HG02763 (cell line): Measurements from ENCODE around the gene REXO1.
A peak's percentile ranks its signal among the peaks of the same experiment; 100 is the strongest.
"Not testable (repeated sequence)": the region's sequence is repeated elsewhere in the genome, so short reads cannot be mapped to it uniquely, and the experiment has no call there.

Experiments
- ATAC-seq: cut with Tn5 transposase; IDR thresholded peaks from one replicate; pipeline ENCODE4 v1.9.1; 2021; ENCODE audit warnings: mild to moderate bottlenecking, moderate library complexity; ENCODE audit not compliant: unreplicated experiment

Gene REXO1

DNA sequence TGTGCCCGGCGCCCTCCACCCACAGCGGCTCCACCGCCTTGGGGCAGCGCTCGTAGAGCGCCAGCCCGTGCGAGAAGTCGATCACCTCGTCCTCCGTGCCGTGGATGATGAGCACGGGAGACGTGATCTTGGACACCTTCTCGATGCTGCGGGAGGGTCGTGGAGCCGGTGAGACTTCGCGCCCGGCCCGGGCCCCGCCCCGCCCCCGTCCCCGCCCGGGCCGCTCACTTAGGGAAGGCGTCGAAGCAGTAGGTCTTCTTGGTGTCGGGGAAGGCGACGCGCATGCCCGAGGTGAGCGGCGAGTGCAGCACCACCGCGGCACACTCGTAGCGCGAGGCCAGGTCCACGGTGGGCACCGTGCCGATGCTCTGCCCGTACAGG, 29.0 kb upstream of the REXO1 start:
- ATAC-seq: not testable (repeated sequence)

DNA sequence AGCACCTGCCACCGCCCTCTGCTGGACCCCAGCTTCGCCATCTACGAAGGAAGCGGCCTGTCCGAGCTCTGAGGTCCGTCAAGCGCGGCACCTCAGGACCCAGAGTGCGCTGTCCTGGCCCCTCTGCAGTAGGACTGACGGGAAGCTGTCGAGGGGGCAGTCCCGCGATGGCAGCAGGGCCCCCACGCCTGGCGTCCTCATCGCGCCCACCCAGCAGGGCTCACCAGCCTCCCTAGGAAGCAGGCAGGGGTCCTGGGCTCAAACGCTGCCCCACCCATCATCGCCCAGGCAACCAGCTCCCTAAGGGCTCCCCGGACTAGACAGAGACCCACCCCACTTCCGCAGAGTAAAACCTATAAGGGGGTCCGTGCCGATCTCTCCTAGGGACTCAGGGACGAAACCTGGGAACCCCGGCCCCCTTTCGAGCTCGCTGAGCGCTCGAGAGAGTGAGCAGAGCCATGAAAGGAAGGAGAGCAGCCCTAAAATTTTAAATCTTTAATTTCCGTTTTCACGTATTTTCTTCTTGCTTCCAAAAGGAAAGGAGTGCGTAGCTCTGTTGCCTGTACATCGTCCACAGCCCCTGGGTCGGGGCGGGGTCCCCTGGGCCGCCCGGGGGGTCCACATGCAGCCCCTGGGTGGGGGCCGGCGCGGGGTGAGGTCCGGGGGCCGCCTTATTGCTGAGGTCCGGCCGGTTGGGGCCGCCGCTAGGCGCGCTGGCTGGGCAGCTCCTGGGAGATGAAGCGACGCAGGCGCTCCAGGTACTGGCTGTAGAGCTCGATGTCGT, 28.4 kb upstream of the REXO1 start:
- ATAC-seq: peak; percentile 14

DNA sequence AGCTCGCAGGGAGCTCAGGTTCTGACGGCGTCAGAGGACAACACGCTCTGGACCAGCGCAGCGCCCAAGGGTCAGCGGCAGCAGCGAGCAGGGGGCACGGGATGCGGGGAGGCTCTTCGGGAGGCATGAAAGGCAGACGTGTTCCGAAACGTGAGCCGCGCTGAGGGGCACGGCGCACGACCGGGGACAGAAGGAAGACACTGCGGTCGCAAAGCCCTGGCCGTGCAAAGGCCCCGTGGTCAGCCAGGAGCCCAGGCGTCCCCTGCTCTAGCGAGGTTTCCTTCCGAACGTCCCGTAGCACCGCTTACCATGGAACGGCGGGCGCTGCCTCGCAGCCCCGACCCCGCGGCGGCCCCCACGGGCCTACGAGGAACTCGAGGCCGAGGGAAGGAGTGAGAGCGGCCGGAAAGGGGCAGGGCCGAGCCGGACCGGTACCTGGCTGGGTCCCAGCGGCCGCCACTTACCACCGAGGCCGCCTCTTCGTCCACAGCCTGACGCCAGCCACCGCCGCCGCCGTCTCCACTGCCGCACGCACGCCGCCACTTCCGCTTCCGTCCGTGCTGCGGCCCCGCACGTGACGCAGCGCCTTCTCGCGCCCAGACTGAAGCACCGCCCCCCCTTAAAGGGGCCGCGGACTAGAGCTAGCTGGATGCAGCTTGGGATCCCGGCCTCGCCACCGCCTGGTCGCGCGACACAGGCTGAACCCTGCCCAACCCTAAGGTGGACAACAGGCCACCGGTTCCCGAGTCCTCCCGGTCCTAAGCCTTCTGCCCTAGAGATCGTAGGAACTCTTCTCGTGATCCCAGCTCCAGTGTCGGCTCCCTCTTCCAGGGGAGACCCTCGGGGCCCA, 27.6 kb upstream of the REXO1 start:
- peak; percentile 89 for ATAC-seq

DNA sequence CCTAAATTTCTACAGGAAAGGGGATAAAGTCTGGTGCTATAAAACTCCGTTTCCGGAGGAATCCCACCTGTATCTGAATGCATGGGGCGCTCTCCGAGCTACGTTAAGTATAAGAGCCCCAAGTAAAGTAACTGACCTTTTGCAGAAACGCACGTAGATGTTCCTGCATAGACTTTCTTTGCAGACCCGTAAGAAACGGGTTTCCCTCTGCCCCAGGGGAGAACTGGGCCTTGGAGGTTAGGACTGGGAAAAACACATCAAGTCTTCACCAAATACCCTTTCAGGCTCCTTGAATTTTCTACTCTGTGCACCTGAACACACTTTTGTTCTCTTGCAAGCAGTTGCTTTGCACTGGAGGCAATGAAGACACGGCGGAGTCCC, 27.0 kb upstream of the REXO1 start:
- ATAC-seq: not testable (repeated sequence)

DNA sequence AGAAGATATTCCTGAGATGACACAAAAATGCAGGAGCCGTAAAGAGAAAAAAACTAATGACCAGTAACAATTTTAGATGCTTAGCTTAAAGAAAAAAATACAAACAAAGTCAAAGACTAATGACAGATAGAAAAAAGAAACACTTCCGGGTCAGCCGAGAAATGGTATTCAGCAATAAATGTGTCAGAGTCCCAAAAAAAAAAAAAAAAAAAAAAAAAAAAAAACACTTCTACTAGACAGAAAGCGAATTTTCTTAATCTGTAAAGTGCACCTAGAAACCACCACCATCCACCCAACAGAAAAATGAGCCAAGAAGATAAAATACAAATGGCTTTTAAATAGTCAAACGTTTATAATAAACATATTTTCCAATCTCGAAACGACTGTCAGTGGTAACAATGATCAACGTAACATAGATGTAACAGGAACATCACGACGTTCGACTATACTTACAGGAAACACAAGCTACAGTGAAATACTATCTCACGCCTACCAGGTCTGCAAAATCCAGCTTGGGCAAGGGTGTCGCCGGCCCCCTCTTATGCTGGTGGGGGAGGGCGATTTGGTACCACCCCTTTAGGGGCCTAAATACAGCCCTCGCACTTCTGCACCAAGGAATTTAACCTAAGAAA, 26.4 kb upstream of the REXO1 start:
- no peak for ATAC-seq

DNA sequence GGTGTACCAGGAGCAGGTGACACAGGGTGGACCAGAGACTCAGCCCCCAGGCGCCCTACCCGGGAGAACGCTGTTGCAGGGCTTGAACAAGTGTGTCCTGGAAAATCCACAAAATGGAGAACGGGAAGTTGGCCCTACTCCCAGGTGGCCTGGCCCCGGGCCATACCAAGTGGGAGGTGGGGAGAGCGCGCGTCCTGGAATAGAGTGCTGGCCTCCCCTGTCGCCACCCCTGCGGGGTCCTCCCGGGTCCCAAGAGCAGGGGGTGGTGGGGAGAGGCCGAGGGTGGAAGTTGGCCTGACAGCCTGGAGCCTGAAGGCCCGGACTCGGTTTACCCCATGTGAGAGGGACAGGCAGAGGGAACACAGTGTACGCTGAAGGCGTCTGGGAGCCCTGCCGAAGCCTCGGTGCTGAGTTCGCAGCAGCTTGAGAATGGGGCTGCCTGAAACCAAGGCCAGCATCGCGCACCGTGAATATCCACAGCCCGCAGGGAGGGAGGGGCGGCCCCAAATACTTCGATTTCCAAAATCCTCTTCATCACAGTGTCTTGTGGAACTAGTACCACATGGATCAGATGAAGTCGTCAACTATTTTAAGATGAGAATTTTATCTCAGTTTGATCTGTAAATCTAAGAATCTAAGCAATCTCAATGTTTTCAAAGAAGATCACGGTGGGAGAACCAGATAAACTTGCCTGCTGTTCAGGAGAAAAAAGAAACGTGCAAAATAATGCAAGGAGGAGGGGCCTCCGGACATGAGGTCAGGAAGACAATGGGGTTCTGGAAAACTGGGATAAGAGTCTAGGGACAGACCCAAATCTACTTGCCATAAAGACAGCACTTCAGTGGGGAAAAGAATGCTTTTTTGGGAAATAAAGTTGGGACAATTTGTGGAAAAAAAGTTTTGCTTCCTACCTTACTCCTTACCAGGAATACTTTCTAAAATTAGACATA, 25.5 kb upstream of the REXO1 start:
- ATAC-seq: no peak

DNA sequence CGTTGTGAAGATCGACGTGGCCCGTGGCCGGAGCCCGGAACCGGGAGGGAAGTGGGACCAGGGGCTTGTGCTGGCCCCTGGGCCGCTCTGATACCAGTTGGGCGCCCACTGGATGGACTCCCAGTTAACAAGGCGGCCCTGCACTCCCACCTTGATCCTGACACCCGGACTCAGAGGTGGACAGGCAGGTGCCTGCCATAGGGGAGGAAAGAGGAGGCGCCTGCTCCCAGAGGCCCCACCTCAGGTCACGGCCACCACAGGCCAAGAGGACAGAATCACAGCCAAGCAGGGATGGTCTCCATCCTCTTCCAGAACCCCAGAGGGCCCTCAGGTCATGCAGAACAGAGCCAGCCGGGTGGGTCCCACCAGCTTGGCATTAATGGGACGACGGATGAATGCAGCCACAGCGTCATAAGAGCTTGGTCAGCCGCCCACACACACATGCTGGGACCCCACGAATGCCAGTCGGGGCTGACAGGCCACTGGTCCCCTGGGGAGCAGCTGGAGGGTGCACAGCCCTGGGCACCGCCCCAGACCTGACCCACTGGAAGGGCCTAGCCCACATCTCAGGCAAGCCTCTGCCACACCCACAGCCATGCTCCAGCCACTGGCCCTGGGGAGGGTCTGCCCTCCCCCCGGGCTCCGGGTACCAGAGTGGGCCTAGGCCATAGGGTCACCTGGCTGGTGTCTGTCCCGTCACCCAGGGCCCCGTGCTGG, 24.7 kb upstream of the REXO1 start:
- no peak for ATAC-seq

DNA sequence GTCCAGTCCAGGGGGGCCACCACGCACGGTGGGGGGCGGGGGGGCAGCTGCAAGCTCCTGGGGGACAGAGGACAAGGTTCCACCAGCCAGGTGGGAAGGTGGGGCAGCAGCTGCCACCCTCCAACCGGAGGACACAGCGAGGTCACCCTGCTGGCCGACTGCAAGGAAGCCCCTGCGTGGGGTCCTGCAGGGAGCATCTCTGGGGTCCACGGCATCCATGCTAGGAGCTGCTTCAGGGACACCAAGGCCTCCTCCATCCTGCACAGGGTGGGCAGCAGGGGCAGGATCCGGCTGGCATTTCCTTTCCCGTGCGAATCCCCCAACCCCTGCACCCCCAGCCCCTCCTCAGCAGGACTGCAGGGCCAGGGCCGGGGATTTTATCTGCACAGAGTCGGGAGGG, 23.3 kb upstream of the REXO1 start:
- ATAC-seq: no peak

DNA sequence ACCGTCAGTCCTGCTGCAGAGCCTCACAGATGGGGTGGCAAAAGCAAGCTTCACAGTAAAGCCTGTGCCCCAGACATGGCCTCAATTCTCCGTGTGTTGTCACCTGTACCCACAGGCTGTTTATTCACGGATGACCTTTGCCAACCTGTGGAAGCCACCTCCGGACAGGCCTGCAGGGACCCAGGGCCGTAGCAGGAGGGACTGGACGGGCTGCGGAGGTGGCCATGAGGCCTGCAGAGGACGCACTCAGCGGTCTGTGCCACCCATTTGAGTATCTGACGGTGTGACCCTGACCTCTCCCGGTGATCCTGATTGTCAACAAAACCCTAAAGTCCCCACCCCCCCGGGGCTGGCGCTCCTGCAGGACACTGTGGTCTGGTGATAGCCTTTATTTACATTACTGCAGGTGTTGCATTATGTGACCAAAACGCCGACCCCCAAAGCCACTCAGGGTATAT, 22.9 kb upstream of the REXO1 start:
- ATAC-seq: no peak

DNA sequence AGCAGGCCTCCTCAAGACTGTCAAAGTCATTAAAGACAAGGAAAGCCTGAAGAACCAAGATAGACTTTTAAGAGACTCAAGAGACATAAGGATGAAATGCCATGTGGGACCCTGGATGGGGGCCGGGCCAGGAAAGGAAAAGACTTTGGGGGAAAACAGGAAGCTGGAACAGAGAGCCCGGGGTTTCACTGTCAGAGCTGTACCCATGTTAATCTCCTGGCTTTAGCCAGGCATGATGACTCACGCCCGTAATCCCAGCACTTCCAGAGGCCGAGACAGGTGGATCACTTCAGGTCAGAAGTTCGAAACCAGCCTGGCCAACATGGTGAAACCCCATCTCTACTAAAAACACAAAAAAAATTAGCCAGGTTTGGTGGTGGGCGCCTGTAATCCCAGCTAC, 20.7 kb upstream of the REXO1 start:
- ATAC-seq: no peak

DNA sequence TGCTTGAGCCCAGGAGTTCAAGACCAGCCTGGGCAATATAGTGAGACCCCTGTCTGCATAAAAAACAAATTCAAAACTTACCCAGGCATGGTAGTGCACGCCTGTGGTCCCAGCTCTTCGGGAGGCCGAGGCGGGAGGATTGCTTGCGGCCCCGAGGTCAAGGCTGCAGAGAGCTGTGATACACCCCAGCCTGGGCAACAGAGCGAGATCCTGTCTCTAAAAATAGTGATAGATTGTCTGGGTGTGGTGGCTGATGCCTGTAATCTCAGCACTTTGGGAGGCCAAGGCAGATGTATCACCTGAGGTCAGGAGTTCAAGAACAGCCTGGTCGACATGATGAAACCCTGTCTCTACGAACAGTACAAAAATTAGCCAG, 19.1 kb upstream of the REXO1 start:
- no peak for ATAC-seq

DNA sequence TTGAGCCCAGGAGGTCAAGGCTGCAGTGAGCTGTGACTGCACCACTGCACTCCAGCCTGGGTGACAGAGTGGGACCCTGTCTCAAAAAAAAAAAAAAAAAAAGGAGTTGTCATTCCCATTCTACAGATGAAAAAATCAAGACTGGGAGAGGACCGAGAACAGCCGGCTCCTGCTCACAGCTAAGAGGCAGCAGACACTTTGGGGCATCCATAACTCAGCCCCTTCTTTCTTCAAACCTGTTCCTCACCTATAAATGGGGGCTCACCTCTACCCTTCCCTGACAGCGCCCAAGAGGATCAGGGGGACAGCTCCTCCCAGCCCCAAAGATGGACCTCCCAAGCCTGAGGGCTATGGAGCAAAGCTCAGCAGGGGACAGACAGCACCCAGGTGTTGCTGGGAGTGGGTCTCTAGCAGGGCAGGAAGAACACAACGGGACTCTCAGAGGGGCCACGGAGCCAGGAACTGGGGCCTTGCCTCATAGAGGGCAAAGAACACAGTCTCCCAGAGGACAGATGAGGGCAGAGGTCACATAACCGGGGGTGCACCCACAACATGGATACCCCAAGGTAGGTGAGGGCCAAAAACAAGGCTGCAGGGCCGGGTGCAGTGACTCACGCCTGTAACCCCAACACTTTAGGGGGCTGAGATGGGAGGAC, 18.5 kb upstream of the REXO1 start:
- ATAC-seq: no peak

DNA sequence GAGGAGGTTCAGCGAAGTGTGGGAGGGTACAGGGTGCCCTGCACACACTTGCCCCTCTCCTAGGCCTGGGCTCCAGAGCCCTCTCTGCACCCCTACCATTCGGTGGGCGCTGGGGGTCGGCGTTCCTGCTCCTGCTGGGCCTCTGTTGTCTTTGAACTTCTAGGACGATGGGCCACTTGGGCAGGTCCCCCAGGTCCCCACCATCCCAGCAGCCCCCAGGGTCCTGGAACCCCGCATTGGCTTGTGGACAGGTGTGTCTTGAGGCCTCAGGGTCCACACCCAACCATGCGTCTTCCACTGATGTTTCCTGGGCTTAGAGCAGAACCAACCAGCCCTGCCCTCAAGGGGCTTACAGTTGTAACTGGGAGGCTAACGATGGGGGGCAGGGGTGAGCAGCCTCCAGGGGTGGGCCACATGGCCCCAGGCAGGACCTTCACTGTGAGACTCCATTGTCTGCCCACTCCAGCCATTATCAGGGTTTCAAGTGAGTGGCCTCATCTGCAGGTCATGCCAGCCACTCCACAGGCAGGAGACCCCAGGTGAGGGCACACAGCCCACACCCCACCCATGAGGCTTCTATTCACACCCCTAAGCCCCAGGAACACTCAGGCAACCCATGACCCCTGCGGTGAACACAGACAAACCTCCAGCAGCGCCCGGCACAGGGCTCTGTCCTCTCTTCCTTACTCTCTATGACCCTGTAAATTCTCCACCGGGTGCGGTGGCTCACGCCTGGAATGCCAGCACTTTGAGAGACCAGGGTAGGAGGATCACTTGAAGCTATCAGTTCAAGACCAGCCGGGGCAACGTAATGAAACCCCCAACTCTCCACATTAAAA, 17.1 kb upstream of the REXO1 start:
- ATAC-seq: no peak

DNA sequence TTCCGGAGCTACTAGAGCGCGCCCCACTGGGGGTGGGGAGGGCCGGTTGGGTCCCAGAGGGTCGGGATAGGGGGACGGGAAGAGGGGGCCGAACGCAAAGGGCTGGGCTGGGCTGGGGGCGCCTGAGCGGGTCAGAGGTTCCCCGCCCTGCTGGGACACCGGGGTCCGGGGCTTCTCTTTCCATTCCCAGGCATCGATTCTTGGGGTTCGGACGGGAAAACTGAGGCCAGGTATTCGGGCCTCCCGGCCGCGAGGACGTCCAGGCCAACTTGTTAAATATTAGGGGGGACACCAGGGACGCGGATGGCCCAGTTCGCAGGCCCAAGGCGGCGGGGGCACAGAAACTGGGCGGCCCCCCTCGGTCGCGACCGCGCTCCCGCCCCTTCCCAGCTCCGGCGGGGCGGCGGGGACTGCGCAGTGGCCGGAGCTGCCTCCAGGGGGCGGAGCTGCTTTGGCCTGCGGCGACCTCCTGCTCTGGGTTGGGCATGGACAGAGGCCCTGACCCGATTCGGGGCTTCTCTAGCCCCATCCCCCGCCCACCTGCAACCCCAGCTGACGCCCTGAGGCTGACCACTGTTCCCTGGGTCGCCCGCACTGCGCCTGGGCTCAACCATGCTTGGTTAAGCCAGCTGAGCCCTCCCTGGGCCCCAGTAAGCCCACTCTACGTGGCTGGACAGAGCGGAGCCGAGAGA, 16.3 kb upstream of the REXO1 start:
- peak; percentile 27 for ATAC-seq

DNA sequence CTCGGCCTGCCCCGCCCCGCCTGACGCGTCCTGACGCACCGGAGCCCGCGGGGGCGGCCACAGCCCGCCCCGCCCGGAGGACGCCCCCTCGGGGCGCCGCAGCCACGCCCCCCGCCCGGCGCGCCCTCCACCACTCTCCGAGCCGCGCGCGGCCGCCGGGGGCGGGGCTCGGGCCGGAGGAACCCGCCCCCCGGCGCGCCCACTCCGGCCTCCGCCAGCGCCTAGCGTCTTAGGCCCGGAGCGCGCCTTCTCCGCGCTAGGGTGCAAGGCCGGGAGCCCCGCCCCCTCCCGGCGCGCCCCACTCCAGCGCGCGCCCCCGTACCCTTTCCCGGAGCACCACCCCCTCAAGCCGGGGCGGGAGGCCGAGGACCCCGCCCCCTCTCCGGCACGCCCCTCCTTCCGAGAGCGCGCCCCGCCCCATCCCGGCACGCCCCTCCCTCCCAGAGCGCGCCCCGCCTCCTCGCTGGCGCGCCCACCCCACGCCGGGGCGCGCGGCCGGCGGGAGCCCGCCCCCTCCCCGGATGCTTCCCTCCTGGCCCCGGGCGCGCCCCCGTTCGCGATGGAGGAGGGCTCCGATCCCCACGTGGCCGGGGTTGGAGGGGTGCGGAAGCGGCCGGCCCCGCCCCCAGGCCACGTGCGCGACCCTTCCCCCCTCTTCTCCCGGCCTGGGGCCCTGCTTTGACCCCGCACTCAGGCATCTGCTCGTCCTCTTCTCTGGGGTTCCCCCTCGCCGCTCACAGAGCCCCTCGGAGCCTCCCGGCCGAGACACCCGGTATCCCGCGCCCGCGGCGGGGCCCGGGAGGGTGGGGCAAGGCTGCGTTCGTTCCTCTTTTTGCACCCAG, 15.6 kb upstream of the REXO1 start:
- peak; percentile 59 for ATAC-seq

DNA sequence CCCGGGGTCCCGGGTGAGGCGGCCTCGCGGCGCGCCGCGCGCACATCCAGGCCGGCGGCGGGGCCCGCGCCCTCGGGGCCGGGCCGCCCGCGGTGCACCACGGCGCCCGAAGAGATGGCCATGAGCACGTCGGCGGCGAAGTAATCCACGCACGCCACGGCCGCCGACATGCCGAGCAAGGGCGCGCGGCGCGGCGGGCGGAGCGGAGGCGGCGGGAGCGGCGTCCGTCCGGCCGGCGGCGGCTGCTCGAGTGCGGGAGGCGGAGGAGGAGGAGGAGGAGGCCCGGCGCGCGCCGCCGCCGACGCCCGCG, 15.0 kb upstream of the REXO1 start, which contains the start of gene KLF16:
KLF16 (minus strand) TSS at position 252 of the 310 bp plus-strand sequence; CDS start at position 170, 82 bp downstream.
- no peak for ATAC-seq
